Transverse colon (tissue), 4 donors: ENCODE data around the gene TENM4. TPM values are rescaled to one million over a fixed set of nuclear protein-coding genes. Genes with fewer than 3 reads are reported as not detected.

Experiments used
- DNase-seq: peaks from one replicate; pipeline ENCODE4 v3.0.0-alpha.2; 2019
- H3K27ac ChIP-seq, 4 donors: fragments of 200-600 bp; sonication (generic); 2 replicates each; pipeline ENCODE4 v1.5.1; 2016 to 2018; ENCODE audit warnings: inconsistent platforms in 4 of 4
- H3K27me3 ChIP-seq: fragments of 200-600 bp; sonication (generic); 2 replicates; pipeline ENCODE4 v1.5.1; 2017; ENCODE audit warnings: inconsistent platforms
- H3K36me3 ChIP-seq, 4 donors: fragments of 200-600 bp; sonication (generic); 2 replicates each; pipeline ENCODE4 v1.5.1; 2017 to 2019; ENCODE audit warnings: inconsistent platforms in 4 of 4
- H3K4me1 ChIP-seq, 4 donors: fragments of 200-600 bp; sonication (generic); 2 replicates each; pipeline ENCODE4 v1.5.1; 2017 to 2020; ENCODE audit warnings: inconsistent platforms in 4 of 4
- H3K4me3 ChIP-seq, 4 donors: fragments of 200-600 bp; sonication (generic); 1 replicate in 1 of 4; 2 replicates in 3 of 4; pipeline versions ENCODE4 v1.5.1 to v1.6.1; 2017 to 2019; ENCODE audit warnings: inconsistent platforms in 4 of 4
- H3K9me3 ChIP-seq, 2 donors: fragments of 200-600 bp; sonication (generic); 2 replicates each; pipeline ENCODE4 v1.5.1; 2017 to 2019; ENCODE audit warnings: inconsistent platforms in 2 of 2
- CTCF ChIP-seq, 5 experiments: fragments of 200-600 bp in 3 of 5; fragments of 450-650 bp in 2 of 5; sonication (generic) in 3 of 5; IDR thresholded peaks; 1 replicate in 2 of 5; 2 replicates in 3 of 5; pipeline ENCODE4 v1.5.1; 2016 to 2017; ENCODE audit warnings: antibody characterized with exemption in 5 of 5, inconsistent platforms in 3 of 5, mild to moderate bottlenecking in 2 of 5, moderate library complexity in 1 of 5
- EP300 ChIP-seq: sonication (generic); formaldehyde crosslinking; IDR thresholded peaks from one replicate; pipeline ENCODE4 v1.6.1; 2017; ENCODE audit warnings: antibody characterized with exemption, low read depth
- POLR2A ChIP-seq: fragments of 450-650 bp; IDR thresholded peaks from one replicate; pipeline ENCODE4 v1.6.1; 2016; ENCODE audit warnings: antibody characterized with exemption, mild to moderate bottlenecking, moderate library complexity
- POLR2AphosphoS5 ChIP-seq, 3 donors: sonication (generic); formaldehyde crosslinking; IDR thresholded peaks; one replicate each; pipeline ENCODE4 v1.6.1; 2016; ENCODE audit warnings: antibody characterized with exemption in 3 of 3
- WGBS, 2 donors: methylation state at CpG; one replicate each; pipeline ENCODE4 v1.1.5; 2018; ENCODE audit warnings: low coverage in 1 of 2; 5-methylcytosine and 5-hydroxymethylcytosine counted together
- in situ Hi-C, 4 donors: fragments of 200-750 bp; cut with MboI; loops; one replicate each; pipeline versions ENCODE4 v1.15.0 to v1.15.1; 2017; ENCODE audit warnings: low sequenced_read_pairs in 3 of 4, low pct_ligation_motif_present in 1 of 4, low pct_unique_long_range_greater_than_20kb in 1 of 4
- intact Hi-C: fragments of 100-400 bp; cut with DNase I; formaldehyde crosslinking; loops from one replicate; pipeline ENCODE4 v1.15.1; 2023; ENCODE audit warnings: low total_unique reads
- total RNA-seq, 4 donors: library from RNA; depleted of rRNA; stranded (reverse); fragments of >200 nt; gene quantifications; one replicate each; pipeline ENCODE4 v1.1.0, GENCODE V29; 2016

TENM4 gene
- total RNA-seq, 4 donors from 2014 or later: 0.14 to 0.79 (median 0.39) TPM

GRCh38 chr11:79221444-79222130 lies 219.2 kb downstream of the TENM4 start:
- H3K9me3 ChIP-seq: no peaks in the 10 kb centered on the region
- in situ Hi-C loops (no loop called here), intact Hi-C loops (no loop called here)
- DNase-seq: no peak
- TF ChIP-seq POLR2A (no peak), POLR2AphosphoS5 (IDR thresholded peaks at IDR 0.05) (no peak), EP300 (no peak), CTCF (IDR thresholded peaks at IDR 0.05) (no peak)
- H3K4me3 ChIP-seq: no peak overlapping the region
- no peak overlapping the region for H3K27ac ChIP-seq
- no peaks in the 10 kb centered on the region for H3K36me3 ChIP-seq
- 76 to 88% methylated on average over 7 to 10 of the region's 10 CpGs for WGBS, 2 donors
- no peaks in the 10 kb centered on the region for H3K27me3 ChIP-seq
- H3K4me1 ChIP-seq: no peaks in the 10 kb centered on the region

GRCh38 chr11:79220171-79220570 lies 220.7 kb downstream of the TENM4 start:
- no peak overlapping the region for H3K4me3 ChIP-seq
- no peak for DNase-seq
- no peaks in the 10 kb centered on the region for H3K4me1 ChIP-seq
- H3K9me3 ChIP-seq: no peaks in the 10 kb centered on the region
- no peaks in the 10 kb centered on the region for H3K36me3 ChIP-seq
- in situ Hi-C loops: no loop called here
- intact Hi-C loops: no loop called here
- H3K27me3 ChIP-seq: no peaks in the 10 kb centered on the region
- no peak overlapping the region for H3K27ac ChIP-seq
- TF ChIP-seq POLR2AphosphoS5 (IDR thresholded peaks at IDR 0.05) (no peak), CTCF (IDR thresholded peaks at IDR 0.05) (no peak), POLR2A (no peak), EP300 (no peak)
- 81% methylated on average over 3 of the region's 3 CpGs; no CpG with 5 or more reads in 1 of the 2 donors for WGBS, 2 donors

GRCh38 chr11:79219186-79220045 lies 221.4 kb downstream of the TENM4 start:
- no peaks in the 10 kb centered on the region for H3K4me1 ChIP-seq
- H3K27me3 ChIP-seq: no peaks in the 10 kb centered on the region
- H3K27ac ChIP-seq: no peak overlapping the region
- no peak overlapping the region for H3K4me3 ChIP-seq
- 80 to 83% methylated on average over 1 to 6 of the region's 6 CpGs for WGBS, 2 donors
- DNase-seq: no peak
- H3K36me3 ChIP-seq: no peaks in the 10 kb centered on the region
- no peaks in the 10 kb centered on the region for H3K9me3 ChIP-seq
- TF ChIP-seq CTCF (IDR thresholded peaks at IDR 0.05) (no peak), POLR2A (no peak), POLR2AphosphoS5 (IDR thresholded peaks at IDR 0.05) (no peak), EP300 (no peak)
- intact Hi-C loops (no loop called here), in situ Hi-C loops (no loop called here)

- Histone ChIP-seq H3K9me3 (no peaks in the 10 kb centered on the region), H3K27me3 (no peaks in the 10 kb centered on the region), H3K4me3 (no peak overlapping the region), H3K27ac (no peak overlapping the region), H3K36me3 (no peaks in the 10 kb centered on the region), H3K4me1 (no peaks in the 10 kb centered on the region)
- intact Hi-C loops: no loop called here
- TF ChIP-seq CTCF (IDR thresholded peaks at IDR 0.05) (no peak), EP300 (no peak), POLR2AphosphoS5 (IDR thresholded peaks at IDR 0.05) (no peak), POLR2A (no peak)
- WGBS, 2 donors: 60% methylated on average over 6 of the region's 6 CpGs; no CpG with 5 or more reads in 1 of the 2 donors
- in situ Hi-C loops: no loop called here
- DNase-seq: no peak
These were observed 228.1 kb downstream of the TENM4 start for GRCh38 chr11:79212741-79213190.
